Adipocyte (in vitro differentiated cells): ENCODE data around the gene FLNB.

ENCODE experiments used
- DNase-seq: peaks from one replicate; pipeline ENCODE4 v3.0.0-alpha.2; 2015; ENCODE audit warnings: low read depth
- H3K27me3 ChIP-seq: replicated peaks from 2 replicates; pipeline ENCODE4 v1.7.0; 2013; ENCODE audit warnings: mild to moderate bottlenecking, low read length, moderate library complexity; ENCODE audit not compliant: control insufficient read depth, insufficient read depth
- H3K36me3 ChIP-seq: 2 replicates; pipeline ENCODE4 v1.7.0; 2013; ENCODE audit warnings: low read length, mild to moderate bottlenecking, moderate library complexity; ENCODE audit not compliant: control insufficient read depth, insufficient read depth, severe bottlenecking
- H3K4me1 ChIP-seq: 2 replicates; pipeline ENCODE4 v1.7.0; 2013; ENCODE audit warnings: mild to moderate bottlenecking, low read length, moderate library complexity; ENCODE audit not compliant: control insufficient read depth, insufficient read depth
- H3K4me3 ChIP-seq: 2 replicates; pipeline ENCODE4 v1.7.0; 2013; ENCODE audit warnings: mild to moderate bottlenecking, low read length, moderate library complexity
- H3K9ac ChIP-seq: 2 replicates; pipeline ENCODE4 v1.7.0; 2013; ENCODE audit warnings: mild to moderate bottlenecking, low read length, moderate library complexity
- H3K9me3 ChIP-seq: 2 replicates; pipeline ENCODE4 v1.7.0; 2013; ENCODE audit warnings: mild to moderate bottlenecking, low read length, moderate library complexity; ENCODE audit not compliant: control insufficient read depth

FLNB gene

GRCh38 chr3:58120075-58120812, 112.0 kb downstream of the FLNB start:
- Histone ChIP-seq H3K9ac (no peak overlapping the region), H3K4me3 (no peak overlapping the region), H3K27me3 (no peaks in the 10 kb centered on the region), H3K36me3 (peaks cover 56% of the 10 kb centered on the region), H3K4me1 (peaks cover 31% of the 10 kb centered on the region), H3K9me3 (no peaks in the 10 kb centered on the region)
- DNase-seq, result no peak

DNA sequence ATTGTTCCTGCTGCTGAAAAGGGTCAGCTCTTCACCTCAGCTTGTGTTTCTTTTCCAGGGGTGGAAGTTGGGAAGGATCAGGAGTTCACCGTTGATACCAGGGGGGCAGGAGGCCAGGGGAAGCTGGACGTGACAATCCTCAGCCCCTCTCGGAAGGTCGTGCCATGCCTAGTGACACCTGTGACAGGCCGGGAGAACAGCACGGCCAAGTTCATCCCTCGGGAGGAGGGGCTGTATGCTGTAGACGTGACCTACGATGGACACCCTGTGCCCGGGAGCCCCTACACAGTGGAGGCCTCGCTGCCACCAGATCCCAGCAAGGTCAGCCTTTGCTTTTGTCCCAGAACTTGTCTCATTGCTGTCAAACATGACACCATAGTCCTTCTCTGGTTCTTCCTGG, 113.0 kb downstream of the FLNB start:
- no peaks in the 10 kb centered on the region for H3K27me3 ChIP-seq
- no peaks in the 10 kb centered on the region for H3K9me3 ChIP-seq
- H3K36me3 ChIP-seq, result peaks cover 56% of the 10 kb centered on the region
- no peak overlapping the region for H3K9ac ChIP-seq
- DNase-seq, result no peak
- no peak overlapping the region for H3K4me3 ChIP-seq
- H3K4me1 ChIP-seq, result peaks cover 31% of the 10 kb centered on the region

GRCh38 chr3:58122936-58123700, 114.9 kb downstream of the FLNB start:
- Histone ChIP-seq H3K4me1 (peaks cover 14% of the 10 kb centered on the region), H3K9ac (no peak overlapping the region), H3K4me3 (no peak overlapping the region), H3K9me3 (no peaks in the 10 kb centered on the region), H3K36me3 (peaks cover 74% of the 10 kb centered on the region), H3K27me3 (no peaks in the 10 kb centered on the region)
- DNase-seq, result no peak

DNA sequence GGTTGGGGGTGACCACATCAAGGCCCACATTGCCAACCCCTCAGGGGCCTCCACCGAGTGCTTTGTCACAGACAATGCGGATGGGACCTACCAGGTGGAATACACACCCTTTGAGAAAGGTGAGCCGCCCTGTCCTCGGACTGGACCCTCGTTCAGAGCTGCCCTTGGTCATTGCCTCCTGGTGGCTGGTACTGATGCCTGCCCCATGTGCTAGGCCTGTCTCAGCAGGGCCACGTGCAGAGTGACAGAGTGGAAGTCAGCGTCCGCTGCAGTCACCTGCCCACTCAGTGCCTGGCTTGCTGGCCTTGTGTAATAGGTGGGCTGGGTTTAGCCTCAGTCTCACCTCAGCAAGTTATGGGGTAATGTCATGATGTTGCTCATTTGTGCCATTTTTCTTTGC, 116.2 kb downstream of the FLNB start:
- peaks cover 4% of the 10 kb centered on the region for H3K4me1 ChIP-seq
- no peak overlapping the region for H3K9ac ChIP-seq
- DNase-seq, result no peak
- H3K4me3 ChIP-seq, result no peak overlapping the region
- no peaks in the 10 kb centered on the region for H3K27me3 ChIP-seq
- no peaks in the 10 kb centered on the region for H3K9me3 ChIP-seq
- peaks cover 70% of the 10 kb centered on the region for H3K36me3 ChIP-seq

DNA sequence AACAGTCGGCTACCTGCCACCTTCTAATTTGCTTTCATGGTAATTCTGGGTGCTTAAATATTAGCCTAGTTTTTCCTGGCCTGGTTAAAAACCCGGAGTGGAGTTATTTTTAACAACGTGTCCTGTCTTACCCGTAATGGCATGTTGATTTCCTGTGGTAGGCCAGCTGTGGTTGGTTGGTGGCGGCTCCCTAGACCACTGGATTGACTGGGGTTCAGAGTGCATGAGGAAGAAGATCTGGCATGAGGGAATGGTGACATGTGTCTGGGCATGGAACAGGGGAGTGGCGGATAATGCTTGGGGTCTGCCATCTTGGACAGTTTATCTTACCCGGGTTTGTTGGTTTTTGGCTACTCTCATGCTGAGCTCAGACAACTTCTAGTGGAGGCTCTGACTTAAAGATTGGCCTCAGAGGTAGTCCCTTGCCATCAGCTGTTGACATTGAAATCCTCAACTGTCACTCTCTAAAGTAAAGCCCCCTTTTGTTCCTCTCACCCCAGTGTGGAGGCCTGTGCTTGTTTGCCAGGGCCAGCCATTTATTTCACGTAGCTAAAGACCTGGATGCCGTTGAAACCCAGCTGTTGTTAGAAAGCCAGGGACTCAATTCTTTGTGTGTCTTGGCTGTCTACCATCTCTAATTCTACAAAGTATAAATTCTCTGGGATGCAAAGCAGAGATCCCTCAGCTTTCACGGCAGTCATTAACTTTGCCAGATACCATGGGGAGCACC, 121.0 kb downstream of the FLNB start:
- Histone ChIP-seq H3K27me3 (no peaks in the 10 kb centered on the region), H3K9me3 (no peaks in the 10 kb centered on the region), H3K36me3 (peaks cover 65% of the 10 kb centered on the region), H3K4me3 (no peak overlapping the region), H3K4me1 (peaks cover 14% of the 10 kb centered on the region), H3K9ac (no peak overlapping the region)
- no peak for DNase-seq

DNA sequence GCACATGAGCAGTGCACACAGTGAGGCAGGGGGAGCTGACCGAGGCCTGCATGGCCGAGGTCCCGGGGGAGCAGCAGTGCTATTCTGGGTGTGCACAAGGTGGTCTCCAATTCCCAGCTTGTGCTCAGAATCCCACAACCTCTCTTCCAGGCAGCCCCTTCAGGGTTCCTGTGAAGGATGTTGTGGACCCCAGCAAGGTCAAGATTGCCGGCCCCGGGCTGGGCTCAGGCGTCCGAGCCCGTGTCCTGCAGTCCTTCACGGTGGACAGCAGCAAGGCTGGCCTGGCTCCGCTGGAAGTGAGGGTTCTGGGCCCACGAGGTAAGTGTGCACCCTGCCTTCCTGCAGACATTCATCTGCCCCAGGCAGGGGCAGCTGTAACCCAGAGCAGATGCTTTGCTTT, 122.4 kb downstream of the FLNB start:
- Histone ChIP-seq H3K27me3 (no peaks in the 10 kb centered on the region), H3K4me1 (peaks cover 14% of the 10 kb centered on the region), H3K36me3 (peaks cover 65% of the 10 kb centered on the region), H3K9ac (no peak overlapping the region), H3K4me3 (no peak overlapping the region), H3K9me3 (no peaks in the 10 kb centered on the region)
- no peak for DNase-seq

GRCh38 chr3:58131101-58131825, 123.0 kb downstream of the FLNB start:
- Histone ChIP-seq H3K9me3 (no peaks in the 10 kb centered on the region), H3K36me3 (peaks cover 65% of the 10 kb centered on the region), H3K4me3 (no peak overlapping the region), H3K4me1 (peaks cover 14% of the 10 kb centered on the region), H3K27me3 (no peaks in the 10 kb centered on the region), H3K9ac (no peak overlapping the region)
- no peak for DNase-seq

DNA sequence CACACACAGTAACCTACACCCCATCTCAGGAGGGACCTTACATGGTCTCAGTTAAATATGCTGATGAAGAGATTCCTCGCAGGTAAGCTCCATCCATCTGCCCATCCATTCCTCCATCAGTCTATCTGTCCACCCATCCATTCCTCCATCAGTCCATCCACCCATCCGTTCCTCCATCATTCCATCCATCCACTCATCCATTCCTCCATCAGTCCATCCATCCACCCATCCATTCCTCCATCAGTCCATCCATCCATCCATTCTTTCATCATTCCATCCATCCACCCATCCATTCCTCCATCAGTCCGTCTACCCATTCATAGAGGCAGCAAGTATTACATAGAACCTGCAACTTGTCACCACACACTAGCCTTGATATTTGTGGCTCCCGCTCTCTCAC, 124.6 kb downstream of the FLNB start:
- no peak overlapping the region for H3K4me3 ChIP-seq
- H3K4me1 ChIP-seq, result peaks cover 14% of the 10 kb centered on the region
- H3K9ac ChIP-seq, result no peak overlapping the region
- DNase-seq, result no peak
- H3K36me3 ChIP-seq, result peaks cover 63% of the 10 kb centered on the region
- no peaks in the 10 kb centered on the region for H3K27me3 ChIP-seq
- H3K9me3 ChIP-seq, result no peaks in the 10 kb centered on the region

GRCh38 chr3:58134468-58134867, 126.2 kb downstream of the FLNB start:
- H3K4me3 ChIP-seq, result no peak overlapping the region
- no peak overlapping the region for H3K9ac ChIP-seq
- no peak for DNase-seq
- H3K9me3 ChIP-seq, result no peaks in the 10 kb centered on the region
- H3K36me3 ChIP-seq, result peaks cover 77% of the 10 kb centered on the region
- H3K4me1 ChIP-seq, result peaks cover 14% of the 10 kb centered on the region
- no peaks in the 10 kb centered on the region for H3K27me3 ChIP-seq

- Histone ChIP-seq H3K4me3 (no peak overlapping the region), H3K4me1 (peaks cover 13% of the 10 kb centered on the region)
- DNase-seq, result peak; percentile 11
Observed at GRCh38 chr3:58135712-58136543, 127.7 kb downstream of the FLNB start.

More at GRCh38 chr3:58135712-58136543, 127.7 kb downstream of the FLNB start:
- Histone ChIP-seq H3K9me3 (no peaks in the 10 kb centered on the region), H3K36me3 (peaks cover 87% of the 10 kb centered on the region), H3K27me3 (no peaks in the 10 kb centered on the region), H3K9ac (no peak overlapping the region)
